Measurements from ENCODE around the gene KBTBD12. TPM values are rescaled to one million over a fixed set of nuclear protein-coding genes. Genes with fewer than 3 reads are reported as not detected.
"Not testable (repeated sequence)": the region's sequence is repeated elsewhere in the genome, so short reads cannot be mapped to it uniquely, and the experiment has no call there.

The KBTBD12 gene
- total and polyA plus RNA-seq, 2 experiments from 2014 or later: 0.02 to 0.66 TPM

DNA sequence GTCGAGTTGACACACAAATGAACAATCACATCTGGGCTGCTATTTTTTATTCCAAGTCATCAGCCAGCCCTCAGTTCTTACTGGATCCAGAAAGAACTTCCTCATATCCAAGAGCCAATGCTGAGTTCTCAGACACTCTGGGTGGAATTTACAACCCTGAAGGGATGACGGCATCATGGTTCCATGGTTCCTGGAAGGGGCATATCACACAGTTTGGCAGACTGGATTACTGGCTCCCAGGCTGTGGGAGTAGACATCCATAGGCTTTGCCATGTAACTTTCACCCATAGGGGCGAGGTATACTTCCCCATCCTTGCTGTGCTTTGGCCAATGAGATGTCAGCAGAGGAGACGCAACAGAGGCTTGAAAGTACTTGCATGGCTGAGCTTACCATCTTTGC lies 26.9 kb upstream of the KBTBD12 start:
- DNase-seq (ENCODE audit: low read depth in 1 of 2, low spot score in 1 of 2): no peak
- Histone ChIP-seq H3K4me1 (ENCODE audit: low read depth) (no peaks in the 10 kb centered on the region), H3K4me3 (no peak overlapping the region), H3K27ac (no peak overlapping the region), H3K27me3 (no peaks in the 10 kb centered on the region), H3K9me3 (ENCODE audit: low read depth) (no peaks in the 10 kb centered on the region), H3K36me3 (no peaks in the 10 kb centered on the region)
- no peak for TF ChIP-seq CTCF (IDR thresholded peaks at IDR 0.05; ENCODE audit: low read depth, low read length)

DNA sequence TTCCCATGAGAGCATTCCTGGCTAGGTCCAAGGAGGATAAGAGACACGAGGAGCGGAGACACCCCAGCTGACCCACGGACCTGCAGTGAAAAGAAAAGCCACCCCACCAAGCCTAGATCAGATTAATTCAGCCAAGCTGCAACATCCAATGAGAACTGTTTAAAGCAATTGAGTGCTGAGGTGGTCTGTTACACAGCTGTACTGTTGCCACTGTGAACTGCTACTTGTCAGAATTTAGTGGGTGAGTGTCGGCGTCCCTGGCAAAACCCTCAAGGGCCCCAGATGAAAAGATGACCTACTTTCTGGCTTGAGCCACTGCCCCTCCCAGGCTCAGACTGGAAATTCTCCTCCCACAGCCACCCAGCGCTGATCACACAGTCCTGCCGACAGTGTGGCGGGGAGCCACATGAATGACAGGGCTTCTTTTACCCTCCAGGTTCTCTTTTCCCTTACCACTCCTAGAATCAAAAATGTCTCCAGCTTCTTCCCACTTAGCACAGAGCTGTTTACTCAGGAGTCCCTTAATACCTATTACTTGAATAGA lies 26.4 kb upstream of the KBTBD12 start:
- no peaks in the 10 kb centered on the region for H3K9me3 ChIP-seq (ENCODE audit: low read depth)
- no peak for DNase-seq (ENCODE audit: low read depth in 1 of 2, low spot score in 1 of 2)
- no peak for TF ChIP-seq CTCF (IDR thresholded peaks at IDR 0.05; ENCODE audit: low read depth, low read length)
- H3K36me3 ChIP-seq: no peaks in the 10 kb centered on the region
- no peak overlapping the region for H3K27ac ChIP-seq
- no peaks in the 10 kb centered on the region for H3K27me3 ChIP-seq
- H3K4me1 ChIP-seq (ENCODE audit: low read depth): no peaks in the 10 kb centered on the region
- H3K4me3 ChIP-seq: no peak overlapping the region

- no peak overlapping the region for H3K4me3 ChIP-seq
- H3K27me3 ChIP-seq: no peaks in the 10 kb centered on the region
- H3K4me1 ChIP-seq (ENCODE audit: low read depth): no peaks in the 10 kb centered on the region
- peak in 1 of 2 donors; percentile 68 for DNase-seq (ENCODE audit: low read depth in 1 of 2, low spot score in 1 of 2)
- no peaks in the 10 kb centered on the region for H3K9me3 ChIP-seq (ENCODE audit: low read depth)
- H3K36me3 ChIP-seq: no peaks in the 10 kb centered on the region
- no peak for TF ChIP-seq CTCF (IDR thresholded peaks at IDR 0.05; ENCODE audit: low read depth, low read length)
- no peak overlapping the region for H3K27ac ChIP-seq
Observed at GRCh38 chr3:127889461-127889863, 25.6 kb upstream of the KBTBD12 start.

GRCh38 chr3:127889976-127890650 lies 24.9 kb upstream of the KBTBD12 start:
- Histone ChIP-seq H3K4me3 (no peak overlapping the region), H3K27me3 (no peaks in the 10 kb centered on the region), H3K36me3 (no peaks in the 10 kb centered on the region), H3K27ac (no peak overlapping the region), H3K9me3 (ENCODE audit: low read depth) (no peaks in the 10 kb centered on the region), H3K4me1 (ENCODE audit: low read depth) (no peaks in the 10 kb centered on the region)
- no peak for DNase-seq (ENCODE audit: low read depth in 1 of 2, low spot score in 1 of 2)
- TF ChIP-seq CTCF (IDR thresholded peaks at IDR 0.05; ENCODE audit: low read depth, low read length): peak; percentile 1

DNA sequence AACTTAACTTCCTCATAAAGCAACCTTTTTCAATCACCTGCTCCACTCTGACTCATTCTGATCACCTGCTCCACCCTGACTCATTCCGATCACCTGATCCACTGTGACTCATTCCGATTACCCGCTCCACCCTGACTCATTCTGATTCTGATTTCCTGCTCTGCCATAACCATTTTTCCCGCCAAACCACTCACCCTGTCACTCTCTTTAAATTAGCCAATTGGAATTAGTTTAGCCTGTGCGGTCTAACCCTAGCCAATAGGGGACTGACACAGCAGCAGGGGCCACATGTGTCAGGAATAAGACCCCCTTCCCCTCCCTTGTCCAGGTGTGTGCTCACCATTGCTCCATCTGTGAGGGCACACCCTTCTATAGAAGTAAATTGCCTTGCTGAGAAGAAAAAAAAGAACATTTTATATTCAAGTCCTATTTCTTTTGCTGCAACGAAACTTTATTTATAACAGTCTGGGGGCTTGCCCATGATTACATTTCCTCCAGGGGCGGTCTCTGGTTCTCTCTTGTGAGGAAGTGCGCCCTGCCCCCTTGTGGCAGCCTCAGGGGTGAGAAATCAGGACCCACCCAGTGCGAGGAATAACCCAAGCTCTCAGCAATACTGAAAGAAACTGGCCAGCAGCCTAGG lies 24.3 kb upstream of the KBTBD12 start:
- not testable (repeated sequence) for H3K4me3 ChIP-seq; DNase-seq (ENCODE audit: low read depth in 1 of 2, low spot score in 1 of 2); H3K36me3 ChIP-seq; H3K27ac ChIP-seq; H3K4me1 ChIP-seq (ENCODE audit: low read depth); H3K27me3 ChIP-seq; H3K9me3 ChIP-seq (ENCODE audit: low read depth)

DNA sequence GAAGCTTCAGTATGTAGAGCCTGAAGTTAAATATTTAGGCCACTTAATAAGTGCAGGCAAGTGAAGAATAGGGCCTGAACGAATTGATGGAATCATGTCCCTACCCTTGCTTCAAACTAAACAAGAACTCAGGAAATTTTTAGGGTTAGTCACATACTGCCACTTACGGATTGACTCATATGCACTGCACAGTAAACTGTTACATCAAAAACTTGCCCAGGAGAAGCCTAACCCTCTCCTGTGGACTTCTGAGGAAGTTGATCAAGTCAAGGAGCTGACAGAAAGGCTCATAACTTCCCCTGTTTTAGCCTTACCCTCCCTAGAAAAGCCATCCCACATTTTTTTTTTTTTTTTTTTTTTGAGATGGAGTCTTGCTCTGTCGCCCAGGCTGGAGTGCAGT lies 20.6 kb upstream of the KBTBD12 start:
- H3K9me3 ChIP-seq (ENCODE audit: low read depth): no peaks in the 10 kb centered on the region
- DNase-seq (ENCODE audit: low read depth in 1 of 2, low spot score in 1 of 2): no peak
- H3K4me3 ChIP-seq: no peak overlapping the region
- no peaks in the 10 kb centered on the region for H3K4me1 ChIP-seq (ENCODE audit: low read depth)
- TF ChIP-seq CTCF (IDR thresholded peaks at IDR 0.05; ENCODE audit: low read depth, low read length): no peak
- H3K27me3 ChIP-seq: no peaks in the 10 kb centered on the region
- no peak overlapping the region for H3K27ac ChIP-seq
- H3K36me3 ChIP-seq: no peaks in the 10 kb centered on the region

Data from cardiac muscle cell (in vitro differentiated cells and primary cell).